Caco-2 (cell line): ENCODE data around the gene KRTAP29-1. TPM values are rescaled to one million over a fixed set of nuclear protein-coding genes. Genes with fewer than 3 reads are reported as not detected.
"Not testable (repeated sequence)": the region's sequence is repeated elsewhere in the genome, so short reads cannot be mapped to it uniquely, and the experiment has no call there.

ENCODE experiments used
- BruUV-seq: library from RNA; stranded (reverse); fragments of 400-500 nt; replicated peaks from 2 replicates; lab custom pipeline; 2021; lab: Mats Ljungman, UMichigan
- CTCF ChIA-PET: fragments of 300-600 bp; sonication (Branson Sonifier 250); formaldehyde crosslinking; loops from one replicate; lab custom pipeline; 2022; ENCODE audit warnings: antibody characterized with exemption; lab: Charles Lee
- POLR2A ChIA-PET: fragments of 300-600 bp; sonication (Branson Sonifier 250); formaldehyde crosslinking; loops from one replicate; lab custom pipeline; 2022; ENCODE audit warnings: antibody characterized with exemption; lab: Charles Lee
- DNase-seq, 2 experiments: peaks; one replicate each; pipeline versions ENCODE4 v3.0.0 to v3.0.0-alpha.2; 2020 to 2022
- H3K27me3 ChIP-seq: replicated peaks from 2 replicates; pipeline ENCODE4 v1.6.0; 2011; ENCODE audit warnings: low read length; ENCODE audit not compliant: control insufficient read depth, insufficient read depth
- H3K36me3 ChIP-seq: 2 replicates; pipeline ENCODE4 v1.5.1; 2011; ENCODE audit warnings: low read length; ENCODE audit not compliant: control insufficient read depth, insufficient read depth
- H3K4me1 ChIP-seq: fragments of 250-450 bp; sonication (Bioruptor Pico); 2 replicates; pipeline ENCODE4 v1.5.1; 2020; ENCODE audit warnings: mild to moderate bottlenecking
- H3K4me3 ChIP-seq: 2 replicates; pipeline ENCODE4 v1.5.1; 2011; ENCODE audit warnings: low read depth, mild to moderate bottlenecking, control low read depth, low read length
- H3K9me3 ChIP-seq: fragments of 250-450 bp; sonication (Bioruptor Pico); 2 replicates; pipeline ENCODE4 v1.5.1; 2020; ENCODE audit warnings: mild to moderate bottlenecking, moderate library complexity
- H3K27ac Mint-ChIP-seq: one replicate; pipeline ENCODE4 v1.8.0; 2022; ENCODE audit warnings: mixed read lengths; ENCODE audit not compliant: unreplicated experiment
- H3K27me3 Mint-ChIP-seq: one replicate; pipeline ENCODE4 v1.8.0; 2022; ENCODE audit warnings: mixed read lengths; ENCODE audit not compliant: insufficient read depth, unreplicated experiment
- H3K36me3 Mint-ChIP-seq: one replicate; pipeline ENCODE4 v1.8.0; 2022; ENCODE audit warnings: mild to moderate bottlenecking, mixed read lengths; ENCODE audit not compliant: insufficient read depth, unreplicated experiment
- H3K4me1 Mint-ChIP-seq: one replicate; pipeline ENCODE4 v1.8.0; 2022; ENCODE audit warnings: low read depth, mixed read lengths; ENCODE audit not compliant: unreplicated experiment
- H3K4me3 Mint-ChIP-seq: one replicate; pipeline ENCODE4 v1.8.0; 2022; ENCODE audit warnings: mild to moderate bottlenecking, moderate library complexity, mixed read lengths; ENCODE audit not compliant: unreplicated experiment
- H3K9me3 Mint-ChIP-seq: one replicate; pipeline ENCODE4 v1.8.0; 2022; ENCODE audit warnings: mixed read lengths; ENCODE audit not compliant: unreplicated experiment
- CTCF ChIP-seq, 2 experiments: fragments of 200-600 bp in 1 of 2; IDR thresholded peaks; 1 replicate in 1 of 2; 2 replicates in 1 of 2; pipeline versions ENCODE4 v1.5.1 to v1.8.0; 2011 to 2022; ENCODE audit warnings: antibody characterized with exemption in 1 of 2, control low read depth in 1 of 2, inconsistent platforms in 1 of 2, low read depth in 1 of 2, low read length in 1 of 2, mild to moderate bottlenecking in 1 of 2, moderate library complexity in 1 of 2; ENCODE audit not compliant: insufficient read depth in 1 of 2, severe bottlenecking in 1 of 2, unreplicated experiment in 1 of 2
- intact Hi-C: fragments of 100-400 bp; cut with micrococcal nuclease; formaldehyde crosslinking; loops from one replicate; pipeline ENCODE4 v1.10.0; 2022; ENCODE audit not compliant: unreplicated experiment
- total RNA-seq: library from RNA; stranded (reverse); gene quantifications from 2 replicates; pipeline ENCODE4 v1.2.3, GENCODE V29; 2022

The KRTAP29-1 gene
- total RNA-seq, 1 experiment from 2014 or later = not detected

- Mint-ChIP-seq H3K27me3 (no peaks in the 10 kb centered on the region), H3K9me3 (peaks cover 15% of the 10 kb centered on the region), H3K36me3 (no peaks in the 10 kb centered on the region), H3K4me3 (no peak overlapping the region), H3K4me1 (no peaks in the 10 kb centered on the region), H3K27ac (no peak overlapping the region)
- no TSS peak for BruUV-seq
- no peaks in the 10 kb centered on the region for H3K27me3 ChIP-seq
- H3K4me3 ChIP-seq = no peak overlapping the region
- no peaks in the 10 kb centered on the region for H3K4me1 ChIP-seq
- TF ChIP-seq CTCF (IDR thresholded peaks at IDR 0.05; ENCODE audit: insufficient read depth in 1 of 2, low read depth in 1 of 2, low read length in 1 of 2, severe bottlenecking in 1 of 2, unreplicated experiment in 1 of 2) = no peak
- H3K9me3 ChIP-seq = no peaks in the 10 kb centered on the region
- CTCF ChIA-PET = interaction anchor here (1.1 kb wide), 1 partner anchor 70 kb away, joined by 4 read pairs; no protein-coding TSS in a partner anchor
- POLR2A ChIA-PET = no interaction called here
- intact Hi-C loops = no loop called here
- H3K36me3 ChIP-seq = no peaks in the 10 kb centered on the region
- DNase-seq = no peak
Measured at GRCh38 chr17:41347869-41348760, 45.5 kb upstream of the KRTAP29-1 start.

GRCh38 chr17:41346421-41346820, 43.8 kb upstream of the KRTAP29-1 start:
- POLR2A ChIA-PET, H3K27me3 ChIP-seq, H3K4me3 Mint-ChIP-seq, H3K27me3 Mint-ChIP-seq, H3K4me1 Mint-ChIP-seq, H3K36me3 ChIP-seq, H3K4me3 ChIP-seq, H3K4me1 ChIP-seq, H3K9me3 ChIP-seq, DNase-seq, H3K27ac Mint-ChIP-seq, BruUV-seq, CTCF ChIA-PET, intact Hi-C loops, H3K36me3 Mint-ChIP-seq: not testable (repeated sequence)
- peaks cover 10% of the 10 kb centered on the region for H3K9me3 Mint-ChIP-seq

- H3K27me3 Mint-ChIP-seq = no peaks in the 10 kb centered on the region
- no peaks in the 10 kb centered on the region for H3K36me3 ChIP-seq
- TF ChIP-seq CTCF (IDR thresholded peaks at IDR 0.05; ENCODE audit: insufficient read depth in 1 of 2, low read depth in 1 of 2, low read length in 1 of 2, severe bottlenecking in 1 of 2, unreplicated experiment in 1 of 2) = no peak
- no peak overlapping the region for H3K4me3 ChIP-seq
- no peak overlapping the region for H3K27ac Mint-ChIP-seq
- ChIA-PET CTCF (no interaction called here), POLR2A (no interaction called here)
- H3K4me3 Mint-ChIP-seq = no peak overlapping the region
- DNase-seq = no peak
- no peaks in the 10 kb centered on the region for H3K9me3 ChIP-seq
- peaks cover 10% of the 10 kb centered on the region for H3K9me3 Mint-ChIP-seq
- no peaks in the 10 kb centered on the region for H3K36me3 Mint-ChIP-seq
- intact Hi-C loops = no loop called here
- H3K27me3 ChIP-seq = no peaks in the 10 kb centered on the region
- H3K4me1 ChIP-seq = no peaks in the 10 kb centered on the region
- H3K4me1 Mint-ChIP-seq = no peaks in the 10 kb centered on the region
- BruUV-seq = no TSS peak
Measured at GRCh38 chr17:41345992-41346391, 43.3 kb upstream of the KRTAP29-1 start.
